ENCODE results near the gene GABRG3.

- TF ChIP-seq CTCF (IDR thresholded peaks at IDR 0.05) = no peak
- TF ChIP-seq POLR2A (IDR thresholded peaks at IDR 0.05) = no peak
Measured at GRCh38 chr15:27231811-27232210, 260.8 kb downstream of the GABRG3 start.
